ENCODE results near the gene MLLT10.

GRCh38 chr10:21584834-21585530, 51.0 kb downstream of the MLLT10 start:
- no peak for TF ChIP-seq CTCF (IDR thresholded peaks at IDR 0.05; ENCODE audit: low read length)
- no peak for TF ChIP-seq EZH2 (IDR thresholded peaks at IDR 0.05; ENCODE audit: borderline replicate concordance, low read length)
